Rectal smooth muscle tissue (tissue), 1 donor: ENCODE measurements around the gene NAA16.
"Not testable (repeated sequence)": the region's sequence is repeated elsewhere in the genome, so short reads cannot be mapped to it uniquely, and the experiment has no call there.

Experiments used
- H3K27ac ChIP-seq: one replicate; pipeline ENCODE4 v1.7.0; 2013; ENCODE audit warnings: low read depth, low read length, inconsistent platforms
- H3K27me3 ChIP-seq: one replicate; pipeline ENCODE4 v1.7.0; 2013; ENCODE audit warnings: low read length; ENCODE audit not compliant: control insufficient read depth, insufficient read depth
- H3K36me3 ChIP-seq: one replicate; pipeline ENCODE4 v1.7.0; 2013; ENCODE audit warnings: low read length; ENCODE audit not compliant: control insufficient read depth, insufficient read depth
- H3K4me1 ChIP-seq: one replicate; pipeline ENCODE4 v1.7.0; 2013; ENCODE audit warnings: low read length; ENCODE audit not compliant: control insufficient read depth, insufficient read depth
- H3K4me3 ChIP-seq: one replicate; pipeline ENCODE4 v1.7.0; 2013; ENCODE audit warnings: low read length
- H3K9ac ChIP-seq: one replicate; pipeline ENCODE4 v1.7.0; 2013; ENCODE audit warnings: low read length

Gene NAA16

GRCh38 chr13:41310963-41311405, at the start of gene NAA16:
TSS of gene NAA16 (plus strand) at chr13:41311267. CDS start at chr13:41311529, 262 bp downstream.
- H3K36me3 ChIP-seq, result no peaks in the 10 kb centered on the region
- peaks cover 7% of the 10 kb centered on the region for H3K4me1 ChIP-seq
- H3K27me3 ChIP-seq, result no peaks in the 10 kb centered on the region
- peak within 1 kb of the TSS; percentile 81 for H3K4me3 ChIP-seq
- H3K27ac ChIP-seq, result peak within 1 kb of the TSS; percentile 80
- peak within 1 kb of the TSS; percentile 66 for H3K9ac ChIP-seq

GRCh38 chr13:41263261-41263971, 47.7 kb upstream of the NAA16 start, which contains the start of gene MTRF1:
TSS of gene MTRF1 (minus strand) at chr13:41263576. CDS start at chr13:41260907, 2,669 bp downstream.
- peaks cover 5% of the 10 kb centered on the region for H3K36me3 ChIP-seq
- peak within 1 kb of the TSS; percentile 57 for H3K27ac ChIP-seq
- no peaks in the 10 kb centered on the region for H3K27me3 ChIP-seq
- no peaks in the 10 kb centered on the region for H3K4me1 ChIP-seq
- peak within 1 kb of the TSS; percentile 59 for H3K9ac ChIP-seq
- H3K4me3 ChIP-seq, result peak within 1 kb of the TSS; percentile 79

- Histone ChIP-seq H3K36me3 (no peaks in the 10 kb centered on the region), H3K9ac (no peak overlapping the region), H3K27ac (no peak overlapping the region), H3K27me3 (no peaks in the 10 kb centered on the region), H3K4me1 (no peaks in the 10 kb centered on the region), H3K4me3 (no peak overlapping the region)
Observed at GRCh38 chr13:41267106-41267505, 44.0 kb upstream of the NAA16 start.

DNA sequence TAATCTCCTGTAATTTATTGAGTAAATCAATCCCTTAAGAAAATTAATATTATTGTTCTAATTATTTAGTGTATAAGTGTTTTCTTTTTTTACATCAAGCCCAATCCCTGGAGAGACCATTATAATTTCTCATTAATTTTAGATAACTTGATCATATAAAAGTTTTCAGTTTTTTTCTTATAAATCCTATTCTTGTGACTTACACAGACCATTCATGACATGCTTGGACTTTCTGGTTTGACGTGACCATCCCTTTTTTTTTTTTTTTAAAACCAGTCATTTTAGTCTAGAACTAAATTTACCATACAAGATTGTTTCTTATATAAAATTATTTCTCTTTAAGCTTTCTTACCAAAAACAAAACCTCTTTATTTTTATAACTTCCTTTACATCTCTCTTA, 42.3 kb upstream of the NAA16 start:
- Histone ChIP-seq H3K27ac (no peak overlapping the region), H3K4me3 (no peak overlapping the region), H3K9ac (no peak overlapping the region), H3K4me1 (no peaks in the 10 kb centered on the region), H3K36me3 (no peaks in the 10 kb centered on the region), H3K27me3 (no peaks in the 10 kb centered on the region)

DNA sequence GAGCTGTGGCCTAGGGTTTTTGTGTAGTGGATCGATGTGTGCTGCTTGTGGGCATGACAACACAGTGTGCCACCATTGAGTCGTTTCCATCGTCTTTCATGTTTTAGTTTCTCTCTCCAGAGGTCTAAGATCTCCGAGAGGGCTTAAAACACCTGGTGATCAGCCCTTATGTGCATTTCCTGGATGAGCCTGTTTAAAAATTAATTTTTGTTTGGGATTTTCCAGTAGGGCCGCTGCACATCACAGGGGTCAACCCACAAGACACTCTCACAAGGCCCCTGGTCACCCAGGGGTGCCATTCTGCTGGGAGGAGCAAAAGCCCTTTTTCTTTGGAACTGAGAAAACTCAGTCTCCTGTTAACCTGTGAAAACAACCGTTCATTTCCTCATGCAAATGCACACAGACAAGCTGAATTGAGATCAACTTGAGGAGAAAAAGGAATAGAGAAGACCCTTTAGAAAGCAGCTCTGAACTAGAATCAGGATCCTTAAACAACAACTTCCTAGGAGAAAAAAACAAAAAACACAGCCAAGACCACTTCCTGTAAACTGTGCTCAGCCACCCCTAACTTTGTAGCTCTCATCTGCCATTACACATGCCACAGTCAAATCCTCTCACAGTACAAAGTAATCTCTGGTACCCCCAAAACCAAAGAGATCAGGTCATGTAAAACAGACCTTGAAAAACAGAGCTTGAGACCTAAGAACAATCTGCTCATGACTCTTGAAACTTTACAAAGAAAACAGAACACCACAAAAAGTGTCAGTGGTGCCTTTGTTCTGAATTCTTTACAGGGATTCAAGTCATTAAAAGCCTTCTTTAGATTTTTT, 39.4 kb upstream of the NAA16 start:
- Histone ChIP-seq H3K36me3 (no peaks in the 10 kb centered on the region), H3K4me1 (no peaks in the 10 kb centered on the region), H3K27ac (no peak overlapping the region), H3K4me3 (no peak overlapping the region), H3K27me3 (no peaks in the 10 kb centered on the region), H3K9ac (no peak overlapping the region)

- Histone ChIP-seq H3K27ac (no peak overlapping the region), H3K27me3 (no peaks in the 10 kb centered on the region), H3K9ac (no peak overlapping the region), H3K4me1 (no peaks in the 10 kb centered on the region), H3K36me3 (no peaks in the 10 kb centered on the region), H3K4me3 (no peak overlapping the region)
Observed at GRCh38 chr13:41273831-41274441, 37.1 kb upstream of the NAA16 start.

DNA sequence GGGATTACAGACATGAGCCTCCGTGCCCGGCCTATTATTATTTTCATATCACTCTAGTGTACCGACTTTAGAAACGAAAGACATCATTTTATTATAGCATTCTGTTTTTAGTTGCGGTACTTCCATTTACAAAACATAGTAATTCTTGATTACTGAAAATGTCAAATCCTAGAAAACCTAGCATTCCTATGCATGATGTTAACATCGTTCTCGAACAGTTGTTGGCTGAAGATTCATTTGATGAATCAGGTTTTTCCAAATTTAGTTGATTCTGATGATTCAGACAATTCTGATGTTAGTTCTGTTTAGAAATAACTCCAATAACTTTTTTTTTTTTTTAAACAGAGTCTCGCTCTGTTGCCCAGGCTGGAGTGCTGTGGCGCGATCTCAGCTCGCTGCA, 36.2 kb upstream of the NAA16 start:
- Histone ChIP-seq H3K9ac (no peak overlapping the region), H3K27me3 (no peaks in the 10 kb centered on the region), H3K4me1 (no peaks in the 10 kb centered on the region), H3K27ac (no peak overlapping the region), H3K4me3 (no peak overlapping the region), H3K36me3 (no peaks in the 10 kb centered on the region)

GRCh38 chr13:41276824-41277223, 34.2 kb upstream of the NAA16 start:
- no peaks in the 10 kb centered on the region for H3K36me3 ChIP-seq
- no peaks in the 10 kb centered on the region for H3K4me1 ChIP-seq
- no peaks in the 10 kb centered on the region for H3K27me3 ChIP-seq
- H3K27ac ChIP-seq, result no peak overlapping the region
- no peak overlapping the region for H3K4me3 ChIP-seq
- no peak overlapping the region for H3K9ac ChIP-seq

DNA sequence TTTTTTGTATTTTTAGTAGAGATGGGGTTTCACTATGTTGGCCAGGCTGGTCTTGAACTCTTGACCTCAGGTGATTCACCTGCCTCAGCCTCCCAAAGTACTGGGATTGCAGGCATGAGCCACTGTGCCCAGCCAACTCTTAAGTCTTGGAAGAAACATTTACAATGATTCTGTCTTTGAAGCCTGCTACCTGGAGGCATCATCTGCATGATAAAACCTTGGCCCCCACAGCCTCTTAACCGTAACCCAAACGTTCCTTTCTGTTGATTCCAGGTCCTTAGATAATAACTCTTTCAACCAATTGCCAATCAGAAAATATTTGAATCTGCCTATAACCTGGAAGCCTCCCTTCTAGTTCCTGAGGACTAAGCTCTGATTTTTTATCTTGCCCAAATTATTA, 31.9 kb upstream of the NAA16 start:
- not testable (repeated sequence) for H3K4me1 ChIP-seq, H3K27me3 ChIP-seq, H3K9ac ChIP-seq, H3K4me3 ChIP-seq, H3K27ac ChIP-seq, H3K36me3 ChIP-seq

DNA sequence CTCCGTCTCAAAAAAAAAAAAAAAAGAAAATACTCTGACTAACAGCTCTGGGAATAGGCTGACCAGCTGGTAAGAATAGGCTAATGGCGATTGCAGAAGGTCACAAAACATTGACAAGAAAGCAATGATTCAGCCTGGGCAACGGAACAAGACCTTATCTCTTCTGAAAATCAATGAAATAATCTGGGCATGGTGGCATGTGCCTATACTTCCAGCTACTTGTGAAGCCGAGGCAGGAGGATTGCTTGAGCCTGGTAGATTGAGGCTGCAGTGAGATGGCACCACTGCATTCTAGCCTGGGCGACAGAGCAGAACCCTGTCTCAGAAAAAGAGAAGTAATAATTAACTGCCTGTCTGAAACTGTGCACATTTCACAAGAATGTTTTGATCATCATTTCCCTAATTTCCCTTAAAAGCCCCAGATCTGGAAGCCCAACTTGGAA, 28.9 kb upstream of the NAA16 start:
- Histone ChIP-seq H3K4me3 (no peak overlapping the region), H3K4me1 (no peaks in the 10 kb centered on the region), H3K36me3 (no peaks in the 10 kb centered on the region), H3K27ac (no peak overlapping the region), H3K9ac (no peak overlapping the region), H3K27me3 (no peaks in the 10 kb centered on the region)

GRCh38 chr13:41284512-41285288, 26.4 kb upstream of the NAA16 start:
- H3K27ac ChIP-seq, result no peak overlapping the region
- no peaks in the 10 kb centered on the region for H3K36me3 ChIP-seq

GRCh38 chr13:41286370-41286769, 24.7 kb upstream of the NAA16 start:
- no peaks in the 10 kb centered on the region for H3K27me3 ChIP-seq
- H3K27ac ChIP-seq, result no peak overlapping the region
- no peaks in the 10 kb centered on the region for H3K4me1 ChIP-seq
- H3K36me3 ChIP-seq, result no peaks in the 10 kb centered on the region
- no peak overlapping the region for H3K4me3 ChIP-seq
- H3K9ac ChIP-seq, result no peak overlapping the region

More at GRCh38 chr13:41284512-41285288, 26.4 kb upstream of the NAA16 start:
- no peak overlapping the region for H3K9ac ChIP-seq
- no peak overlapping the region for H3K4me3 ChIP-seq
- no peaks in the 10 kb centered on the region for H3K4me1 ChIP-seq
- H3K27me3 ChIP-seq, result no peaks in the 10 kb centered on the region
